GM18499 (cell line): ENCODE measurements around the gene FAM47E.

ENCODE experiments used
- ATAC-seq: cut with Tn5 transposase; IDR thresholded peaks from one replicate; pipeline ENCODE4 v1.9.1; 2021; ENCODE audit warnings: moderate number of reproducible peaks; ENCODE audit not compliant: insufficient read depth, unreplicated experiment

FAM47E gene

DNA sequence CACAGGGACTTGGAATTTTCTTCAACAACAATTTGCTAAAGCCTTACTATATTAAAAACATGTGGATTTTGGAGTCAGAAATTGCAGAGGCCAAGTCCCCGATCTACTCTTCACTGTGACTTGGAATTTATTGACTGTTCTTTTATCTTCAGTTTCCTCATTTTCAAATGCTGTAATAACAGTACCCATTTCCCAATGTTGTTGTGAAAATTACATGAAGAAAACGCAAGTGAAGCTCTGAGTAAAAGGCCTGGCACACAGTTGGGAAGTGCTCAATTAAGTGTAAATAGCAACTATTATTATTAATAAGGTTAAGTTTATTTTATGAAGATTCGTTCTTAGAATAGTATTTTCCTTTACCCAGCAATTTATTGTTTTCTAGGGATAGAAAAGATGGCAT is 70.7 kb downstream of the FAM47E start:
- no peak for ATAC-seq

DNA sequence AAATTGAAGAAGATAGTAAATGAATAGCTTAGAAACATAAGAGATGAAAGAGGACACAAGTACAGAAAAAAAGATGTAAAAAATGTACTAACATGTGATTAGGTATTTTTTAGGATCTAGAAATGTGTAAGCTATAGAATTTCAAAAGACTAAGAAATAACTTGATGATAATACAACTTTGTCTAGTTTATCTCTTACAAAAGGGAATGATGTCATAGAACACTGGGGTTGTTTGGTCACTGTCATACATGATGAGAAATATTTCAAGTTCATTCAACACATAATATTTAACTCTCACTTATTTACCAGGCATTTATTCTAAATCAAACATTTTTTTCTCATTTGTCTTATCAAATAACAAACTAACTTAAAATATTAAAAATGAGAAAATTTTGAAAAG is 73.6 kb downstream of the FAM47E start:
- ATAC-seq: no peak

DNA sequence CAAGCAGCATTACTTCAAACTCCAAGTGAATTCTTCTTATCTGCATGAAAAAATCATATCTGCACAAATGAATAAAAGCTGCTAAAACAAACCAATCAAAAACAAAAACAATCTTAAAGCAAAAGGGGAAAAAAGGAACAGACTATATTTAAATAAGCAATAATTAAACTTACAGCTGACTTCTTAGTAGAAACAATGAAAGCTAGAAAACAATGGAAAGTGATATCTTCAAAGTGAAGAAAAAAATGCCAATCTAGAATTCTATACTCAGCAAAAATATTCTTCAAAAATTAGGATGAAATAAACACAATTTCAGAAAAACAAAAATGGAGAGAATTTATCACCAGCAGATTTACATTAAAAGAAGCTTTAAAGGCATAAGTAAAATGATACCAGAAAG is 75.0 kb downstream of the FAM47E start:
- ATAC-seq: no peak
